NCI-H2196 (cell line): ENCODE results near the gene FKRP.
A peak's percentile ranks its signal among the peaks of the same experiment; 100 is the strongest.

Experiments
- DNase-seq: peaks from one replicate; lab custom pipeline; 2025; ENCODE audit not compliant: unreplicated experiment; lab: John Stamatoyannopoulos, UW

FKRP gene

GRCh38 chr19:46731007-46731501 lies 14.8 kb upstream of the FKRP start:
- DNase-seq = no peak

GRCh38 chr19:46731584-46731983 lies 14.3 kb upstream of the FKRP start:
- DNase-seq = no peak

GRCh38 chr19:46732172-46732938 lies 13.5 kb upstream of the FKRP start:
- no peak for DNase-seq

GRCh38 chr19:46732966-46733689 lies 12.7 kb upstream of the FKRP start:
- DNase-seq = no peak

GRCh38 chr19:46733690-46734292 lies 12.1 kb upstream of the FKRP start:
- DNase-seq = no peak

GRCh38 chr19:46736531-46737297 lies 9.1 kb upstream of the FKRP start:
- DNase-seq = no peak

- DNase-seq = no peak
Measured at GRCh38 chr19:46737298-46737654, 8.6 kb upstream of the FKRP start.

GRCh38 chr19:46737761-46738171 lies 8.1 kb upstream of the FKRP start:
- no peak for DNase-seq

GRCh38 chr19:46739290-46739771 lies 6.5 kb upstream of the FKRP start:
- no peak for DNase-seq

GRCh38 chr19:46741447-46741846 lies 4.4 kb upstream of the FKRP start:
- DNase-seq = no peak

GRCh38 chr19:46742926-46743480 lies 2.9 kb upstream of the FKRP start:
- no peak for DNase-seq

- DNase-seq = no peak
Measured at GRCh38 chr19:46744005-46744691, 1.7 kb upstream of the FKRP start.

- DNase-seq = no peak
Measured at GRCh38 chr19:46745030-46745429, 827 bp upstream of the FKRP start.

GRCh38 chr19:46746281-46747057 lies 612 bp downstream of the FKRP start, which contains the start of gene STRN4:
Gene STRN4, minus strand, starts transcription at chr19:46746450. Its CDS starts 20 bp downstream, at chr19:46746430.
- DNase-seq = peak; percentile 77

- peak; percentile 18 for DNase-seq
Measured at GRCh38 chr19:46748325-46749109, 2.7 kb downstream of the FKRP start.

GRCh38 chr19:46753420-46754155 lies 7.7 kb downstream of the FKRP start:
- DNase-seq = peak; percentile 73

- DNase-seq = no peak
Measured at GRCh38 chr19:46755077-46755852, 9.4 kb downstream of the FKRP start.
